ENCODE results near the gene PPFIA1. TPM values are rescaled to one million over a fixed set of nuclear protein-coding genes. Genes with fewer than 3 reads are reported as not detected.

PPFIA1 gene
- total RNA-seq, 4 donors from 2014 or later, result 43.7 to 82.8 (median 69.3) TPM

- 87 to 88% methylated on average over 8 of the region's 8 CpGs for WGBS, 2 donors
- peak overlapping the region in 3 of 4 donors; percentile 87 to 94 (median 90) for H3K27ac ChIP-seq
- H3K36me3 ChIP-seq, result peaks cover 0 to 5% (median 0%) of the 10 kb centered on the region in 3 donors
- no peak for DNase-seq (ENCODE audit: low spot score in 2 of 2)
- H3K27me3 ChIP-seq, result no peaks in the 10 kb centered on the region
- no peaks in the 10 kb centered on the region for H3K9me3 ChIP-seq
- TF ChIP-seq POLR2A (IDR thresholded peaks at IDR 0.05) (no peak), CTCF (IDR thresholded peaks at IDR 0.05) (no peak), EP300 (IDR thresholded peaks at IDR 0.05) (no peak)
- peaks cover 0 to 45% (median 20%) of the 10 kb centered on the region in 4 donors for H3K4me1 ChIP-seq
- no peak overlapping the region for H3K4me3 ChIP-seq
Observed at GRCh38 chr11:70400643-70401042, 130.2 kb downstream of the PPFIA1 start.

- WGBS, 2 donors, result 76% methylated on average over 10 of the region's 10 CpGs
- H3K4me3 ChIP-seq, result no peak overlapping the region
- H3K27me3 ChIP-seq, result no peaks in the 10 kb centered on the region
- no peak for DNase-seq (ENCODE audit: low spot score in 2 of 2)
- H3K9me3 ChIP-seq, result no peaks in the 10 kb centered on the region
- H3K27ac ChIP-seq, result no peak overlapping the region
- H3K36me3 ChIP-seq, result peaks cover 0 to 19% (median 0%) of the 10 kb centered on the region in 3 donors
- TF ChIP-seq POLR2A (IDR thresholded peaks at IDR 0.05) (no peak), CTCF (IDR thresholded peaks at IDR 0.05) (no peak), EP300 (IDR thresholded peaks at IDR 0.05) (no peak)
- peaks cover 0 to 43% (median 19%) of the 10 kb centered on the region in 4 donors for H3K4me1 ChIP-seq
Observed at GRCh38 chr11:70402016-70402415, 131.5 kb downstream of the PPFIA1 start.

GRCh38 chr11:70402685-70403084 lies 132.2 kb downstream of the PPFIA1 start:
- peaks cover 0 to 36% (median 13%) of the 10 kb centered on the region in 4 donors for H3K4me1 ChIP-seq
- no peaks in the 10 kb centered on the region for H3K27me3 ChIP-seq
- H3K9me3 ChIP-seq, result no peaks in the 10 kb centered on the region
- H3K36me3 ChIP-seq, result peaks cover 0 to 26% (median 0%) of the 10 kb centered on the region in 3 donors
- H3K4me3 ChIP-seq, result no peak overlapping the region
- no peak overlapping the region for H3K27ac ChIP-seq
- DNase-seq (ENCODE audit: low spot score in 2 of 2), result no peak
- TF ChIP-seq EP300 (IDR thresholded peaks at IDR 0.05) (no peak), CTCF (IDR thresholded peaks at IDR 0.05) (no peak), POLR2A (IDR thresholded peaks at IDR 0.05) (no peak)
- 57 to 68% methylated on average over 1 of the region's 1 CpG for WGBS, 2 donors

GRCh38 chr11:70404244-70404643 lies 133.8 kb downstream of the PPFIA1 start:
- no peaks in the 10 kb centered on the region for H3K9me3 ChIP-seq
- WGBS, 2 donors, result 88 to 89% methylated on average over 11 of the region's 11 CpGs
- peaks cover 0 to 41% (median 4%) of the 10 kb centered on the region in 3 donors for H3K36me3 ChIP-seq
- no peak overlapping the region for H3K4me3 ChIP-seq
- H3K27me3 ChIP-seq, result no peaks in the 10 kb centered on the region
- no peak for DNase-seq (ENCODE audit: low spot score in 2 of 2)
- no peak overlapping the region for H3K27ac ChIP-seq
- H3K4me1 ChIP-seq, result peaks cover 0 to 26% (median 10%) of the 10 kb centered on the region in 4 donors
- TF ChIP-seq CTCF (IDR thresholded peaks at IDR 0.05) (no peak), POLR2A (IDR thresholded peaks at IDR 0.05) (no peak), EP300 (IDR thresholded peaks at IDR 0.05) (no peak)

GRCh38 chr11:70405679-70406395 lies 135.3 kb downstream of the PPFIA1 start:
- DNase-seq (ENCODE audit: low spot score in 2 of 2), result no peak
- H3K27me3 ChIP-seq, result no peaks in the 10 kb centered on the region
- 94% methylated on average over 20 of the region's 20 CpGs for WGBS, 2 donors
- peaks cover 0 to 57% (median 4%) of the 10 kb centered on the region in 3 donors for H3K36me3 ChIP-seq
- TF ChIP-seq POLR2A (IDR thresholded peaks at IDR 0.05) (no peak), CTCF (IDR thresholded peaks at IDR 0.05) (no peak), EP300 (IDR thresholded peaks at IDR 0.05) (no peak)
- no peaks in the 10 kb centered on the region for H3K9me3 ChIP-seq
- H3K27ac ChIP-seq, result no peak overlapping the region
- H3K4me3 ChIP-seq, result no peak overlapping the region
- peaks cover 0 to 11% (median under 1%) of the 10 kb centered on the region in 4 donors for H3K4me1 ChIP-seq
